ENCODE data around the gene STIM2.

DNA sequence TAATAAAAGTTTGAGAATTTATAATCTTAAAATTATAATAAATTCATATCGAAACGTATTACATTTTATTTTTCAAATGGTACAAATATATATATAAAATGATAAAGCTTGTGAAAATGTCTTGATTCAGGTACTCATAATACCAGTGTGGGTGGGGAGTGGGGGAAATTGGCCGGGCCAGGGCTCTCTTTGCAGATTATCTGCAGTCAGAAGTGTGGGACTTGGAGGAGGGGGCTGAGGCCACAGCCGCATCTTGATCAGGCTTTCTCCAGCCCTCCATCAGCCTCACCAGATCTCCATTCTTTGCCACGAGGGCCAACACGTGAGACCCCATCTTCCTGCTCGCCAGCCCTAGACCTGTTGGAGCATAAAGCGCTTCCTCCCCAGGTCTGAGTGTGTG, 86.7 kb downstream of the STIM2 start:
- no peak for TF ChIP-seq TARDBP (IDR thresholded peaks at IDR 0.05)
- TF ChIP-seq FOXK2 (IDR thresholded peaks at IDR 0.05), result no peak
- TF ChIP-seq FOXA1 (IDR thresholded peaks at IDR 0.05), result no peak
- TF ChIP-seq, protein P1, sequence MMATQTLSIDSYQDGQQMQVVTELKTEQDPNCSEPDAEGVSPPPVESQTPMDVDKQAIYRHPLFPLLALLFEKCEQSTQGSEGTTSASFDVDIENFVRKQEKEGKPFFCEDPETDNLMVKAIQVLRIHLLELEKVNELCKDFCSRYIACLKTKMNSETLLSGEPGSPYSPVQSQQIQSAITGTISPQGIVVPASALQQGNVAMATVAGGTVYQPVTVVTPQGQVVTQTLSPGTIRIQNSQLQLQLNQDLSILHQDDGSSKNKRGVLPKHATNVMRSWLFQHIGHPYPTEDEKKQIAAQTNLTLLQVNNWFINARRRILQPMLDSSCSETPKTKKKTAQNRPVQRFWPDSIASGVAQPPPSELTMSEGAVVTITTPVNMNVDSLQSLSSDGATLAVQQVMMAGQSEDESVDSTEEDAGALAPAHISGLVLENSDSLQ (IDR thresholded peaks at IDR 0.05), result no peak
- no peak for TF ChIP-seq SP1 (IDR thresholded peaks at IDR 0.05)
- no peak for TF ChIP-seq NFRKB (IDR thresholded peaks at IDR 0.05)
- no peak for TF ChIP-seq ELF4 (IDR thresholded peaks at IDR 0.05)
- TF ChIP-seq SUZ12 (IDR thresholded peaks at IDR 0.05), result no peak
- TF ChIP-seq ZNF384 (IDR thresholded peaks at IDR 0.05), result no peak
- no peak for TF ChIP-seq HDGF (IDR thresholded peaks at IDR 0.05; ENCODE audit: borderline replicate concordance)
- TF ChIP-seq LEF1 (IDR thresholded peaks at IDR 0.05; ENCODE audit: borderline replicate concordance), result no peak
- TF ChIP-seq BHLHE40 (IDR thresholded peaks at IDR 0.05; ENCODE audit: borderline replicate concordance), result no peak
